Mesothelial cell of epicardium (in vitro differentiated cells): ENCODE measurements around the gene CENPB. TPM values are rescaled to one million over a fixed set of nuclear protein-coding genes. Genes with fewer than 3 reads are reported as not detected.
A peak's percentile ranks its signal among the peaks of the same experiment; 100 is the strongest.

ENCODE experiments used
- DNase-seq, 2 experiments: peaks; one replicate each; pipeline ENCODE4 v3.0.0; 2021; ENCODE audit warnings: low spot score in 2 of 2; ENCODE audit not compliant: unreplicated experiment in 2 of 2
- H3K27ac Mint-ChIP-seq: 2 replicates; pipeline ENCODE4 v1.8.0; 2021; ENCODE audit warnings: mixed read lengths
- H3K27me3 Mint-ChIP-seq: 2 replicates; pipeline ENCODE4 v1.8.0; 2021; ENCODE audit warnings: low read depth, mixed read lengths
- H3K36me3 Mint-ChIP-seq: 2 replicates; pipeline ENCODE4 v1.8.0; 2021; ENCODE audit warnings: mixed read lengths
- H3K4me1 Mint-ChIP-seq: 2 replicates; pipeline ENCODE4 v1.8.0; 2021; ENCODE audit warnings: mixed read lengths
- H3K4me3 Mint-ChIP-seq: 2 replicates; pipeline ENCODE4 v1.8.0; 2021; ENCODE audit warnings: mild to moderate bottlenecking, moderate library complexity, mixed read lengths
- H3K9me3 Mint-ChIP-seq: 2 replicates; pipeline ENCODE4 v1.8.0; 2021; ENCODE audit warnings: mixed read lengths
- CTCF ChIP-seq: fragments of 200-600 bp; sonication (generic); IDR thresholded peaks from one replicate; pipeline ENCODE4 v1.5.0; 2021; ENCODE audit warnings: antibody characterized with exemption; ENCODE audit not compliant: unreplicated experiment
- total RNA-seq: library from RNA; stranded (reverse); gene quantifications from 3 replicates; pipeline ENCODE4 v1.2.1, GENCODE V29; 2021

The CENPB gene
- total RNA-seq, 1 donor from 2014 or later, result 63.0 TPM

DNA sequence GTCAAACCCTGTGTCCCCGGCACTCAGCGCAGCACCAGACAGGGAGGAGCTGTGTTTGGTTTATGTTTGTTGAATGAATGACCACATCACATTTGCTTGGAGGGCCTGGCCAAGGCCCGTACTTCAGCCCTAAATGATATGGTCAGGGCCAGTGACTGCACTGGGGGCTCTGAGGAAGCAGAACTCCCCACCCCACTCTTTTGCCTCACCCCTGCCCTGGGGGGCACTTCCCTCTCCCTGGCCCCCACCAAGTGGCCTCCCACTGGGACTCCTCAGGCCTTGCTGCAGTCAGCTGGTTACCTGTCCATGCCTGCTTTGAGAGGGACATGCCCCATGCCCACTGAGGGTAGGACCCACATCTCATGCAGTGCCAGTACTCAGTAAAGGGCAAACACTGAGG is 21.9 kb downstream of the CENPB start:
- no peak overlapping the region for H3K27ac Mint-ChIP-seq
- peaks cover 28% of the 10 kb centered on the region for H3K4me1 Mint-ChIP-seq

GRCh38 chr20:3763671-3764601 is 22.6 kb downstream of the CENPB start:
- H3K36me3 Mint-ChIP-seq, result no peaks in the 10 kb centered on the region
- TF ChIP-seq CTCF, result no peak
- H3K9me3 Mint-ChIP-seq, result no peaks in the 10 kb centered on the region
- peaks cover 25% of the 10 kb centered on the region for H3K4me1 Mint-ChIP-seq
- no peak overlapping the region for H3K4me3 Mint-ChIP-seq
- no peaks in the 10 kb centered on the region for H3K27me3 Mint-ChIP-seq
- no peak overlapping the region for H3K27ac Mint-ChIP-seq
- peak in 1 of 2 experiments; percentile 9 for DNase-seq

More for the DNA sequence above, 21.9 kb downstream of the CENPB start:
- H3K36me3 Mint-ChIP-seq, result no peaks in the 10 kb centered on the region
- no peak for DNase-seq
- no peaks in the 10 kb centered on the region for H3K27me3 Mint-ChIP-seq
- TF ChIP-seq CTCF, result no peak
- no peaks in the 10 kb centered on the region for H3K9me3 Mint-ChIP-seq
- no peak overlapping the region for H3K4me3 Mint-ChIP-seq

DNA sequence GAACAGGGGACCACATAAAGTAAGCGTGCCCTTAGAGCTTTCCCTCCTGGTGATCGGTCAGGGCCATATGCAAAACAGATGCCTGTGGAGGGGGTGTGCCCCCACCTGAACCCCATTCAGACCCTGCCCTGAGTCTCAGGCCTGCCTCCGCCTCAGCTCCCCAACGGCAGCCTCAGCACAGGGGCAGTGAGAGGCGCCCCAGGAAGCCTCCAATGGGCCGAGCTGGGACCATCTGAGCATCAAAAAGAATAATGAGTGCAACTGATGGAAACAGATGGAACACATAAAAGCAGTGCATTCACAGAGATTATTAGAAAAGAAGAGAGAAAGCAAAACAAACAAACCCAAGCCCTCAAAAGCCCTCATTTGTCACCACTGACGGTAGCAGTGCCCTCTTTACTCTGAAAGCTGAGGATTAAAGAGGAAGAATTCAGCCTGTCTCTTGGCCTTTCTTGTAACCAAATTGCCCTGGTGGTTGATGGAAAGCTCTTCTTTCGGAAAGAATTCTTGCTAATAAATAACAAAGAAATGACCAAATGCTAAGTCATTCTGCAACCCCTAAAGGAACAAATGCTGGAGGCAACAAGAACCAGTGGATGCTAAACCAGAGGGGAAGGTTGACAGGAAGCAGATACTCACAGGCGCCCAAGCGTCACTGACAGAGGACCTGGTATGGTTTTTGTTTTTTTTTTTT is 25.7 kb downstream of the CENPB start:
- TF ChIP-seq CTCF, result no peak
- no peaks in the 10 kb centered on the region for H3K9me3 Mint-ChIP-seq
- H3K27ac Mint-ChIP-seq, result peak overlapping the region; percentile 26
- peak in 1 of 2 experiments; percentile 8 for DNase-seq
- H3K27me3 Mint-ChIP-seq, result no peaks in the 10 kb centered on the region
- peaks cover 6% of the 10 kb centered on the region for H3K4me1 Mint-ChIP-seq
- H3K4me3 Mint-ChIP-seq, result no peak overlapping the region
- peaks cover 6% of the 10 kb centered on the region for H3K36me3 Mint-ChIP-seq

GRCh38 chr20:3759884-3760283 is 26.7 kb downstream of the CENPB start:
- DNase-seq, result no peak
- peaks cover 6% of the 10 kb centered on the region for H3K4me1 Mint-ChIP-seq
- H3K9me3 Mint-ChIP-seq, result no peaks in the 10 kb centered on the region
- H3K4me3 Mint-ChIP-seq, result no peak overlapping the region
- H3K27ac Mint-ChIP-seq, result no peak overlapping the region
- no peaks in the 10 kb centered on the region for H3K27me3 Mint-ChIP-seq
- TF ChIP-seq CTCF, result no peak
- H3K36me3 Mint-ChIP-seq, result peaks cover 6% of the 10 kb centered on the region

DNA sequence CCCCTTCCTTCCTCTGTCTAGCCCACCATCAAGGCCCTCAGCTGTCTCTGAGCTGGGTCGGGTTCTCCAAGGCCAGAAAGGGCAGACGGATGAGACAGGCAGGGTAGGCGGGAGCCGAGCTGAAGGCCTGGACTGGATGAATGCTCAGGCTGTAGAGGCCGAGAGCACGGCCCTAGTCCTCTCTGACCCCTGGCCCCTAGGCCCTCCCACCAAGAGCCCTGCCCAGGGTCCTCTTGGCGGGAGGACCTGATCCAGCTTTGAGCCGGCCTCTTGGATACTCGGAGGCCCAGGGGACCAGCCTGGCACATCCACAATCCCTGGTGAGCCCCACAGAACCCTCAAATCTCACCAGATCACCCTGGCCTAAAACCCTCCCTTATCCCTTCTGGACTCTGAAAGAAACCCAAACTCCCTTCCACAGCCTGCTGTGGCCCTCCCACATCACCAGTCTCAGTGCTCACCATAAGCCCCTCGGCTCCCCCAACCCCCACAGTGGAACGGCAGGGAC is 27.2 kb downstream of the CENPB start:
- no peak for TF ChIP-seq CTCF
- Mint-ChIP-seq H3K27ac (no peak overlapping the region), H3K9me3 (no peaks in the 10 kb centered on the region)

More for the DNA sequence above, 27.2 kb downstream of the CENPB start:
- H3K36me3 Mint-ChIP-seq, result peaks cover 6% of the 10 kb centered on the region
- peaks cover 6% of the 10 kb centered on the region for H3K4me1 Mint-ChIP-seq
- H3K27me3 Mint-ChIP-seq, result no peaks in the 10 kb centered on the region
- DNase-seq, result no peak
- no peak overlapping the region for H3K4me3 Mint-ChIP-seq
